Activated naive CD4-positive, alpha-beta T cell treated with anti-CD3 and anti-CD28 coated beads, Interleukin-2, amount 50 U/mL, for 72 hours (primary cell): ENCODE results near the gene SIL1. TPM values are rescaled to one million over a fixed set of nuclear protein-coding genes. Genes with fewer than 3 reads are reported as not detected.
"Not testable (repeated sequence)": the region's sequence is repeated elsewhere in the genome, so short reads cannot be mapped to it uniquely, and the experiment has no call there.

Source experiments
- ATAC-seq, 2 donors: fragments of 150-1000 bp; cut with Tn5 transposase; 2 replicates each; pipeline ENCODE4 v1.10.0; 2021; ENCODE audit warnings: mild to moderate bottlenecking in 2 of 2, moderate library complexity in 2 of 2
- DNase-seq, 2 donors: peaks; one replicate each; pipeline ENCODE4 v3.0.0; 2021 to 2022; ENCODE audit warnings: low spot score in 2 of 2
- H3K27ac Mint-ChIP-seq, 2 donors: one replicate each; pipeline ENCODE4 v1.8.0; 2022; ENCODE audit warnings: mild to moderate bottlenecking in 2 of 2, mixed read lengths in 2 of 2
- H3K36me3 Mint-ChIP-seq, 2 donors: one replicate each; pipeline ENCODE4 v1.8.0; 2022; ENCODE audit warnings: mixed read lengths in 2 of 2
- H3K9me3 Mint-ChIP-seq, 2 donors: one replicate each; pipeline ENCODE4 v1.8.0; 2022; ENCODE audit warnings: mixed read lengths in 2 of 2
- total RNA-seq, 2 donors: library from RNA; stranded (reverse); gene quantifications; one replicate each; pipeline ENCODE4 v1.2.3, GENCODE V29; 2022

Gene SIL1
- total RNA-seq, 2 donors from 2014 or later: 29.7 to 31.4 TPM

DNA sequence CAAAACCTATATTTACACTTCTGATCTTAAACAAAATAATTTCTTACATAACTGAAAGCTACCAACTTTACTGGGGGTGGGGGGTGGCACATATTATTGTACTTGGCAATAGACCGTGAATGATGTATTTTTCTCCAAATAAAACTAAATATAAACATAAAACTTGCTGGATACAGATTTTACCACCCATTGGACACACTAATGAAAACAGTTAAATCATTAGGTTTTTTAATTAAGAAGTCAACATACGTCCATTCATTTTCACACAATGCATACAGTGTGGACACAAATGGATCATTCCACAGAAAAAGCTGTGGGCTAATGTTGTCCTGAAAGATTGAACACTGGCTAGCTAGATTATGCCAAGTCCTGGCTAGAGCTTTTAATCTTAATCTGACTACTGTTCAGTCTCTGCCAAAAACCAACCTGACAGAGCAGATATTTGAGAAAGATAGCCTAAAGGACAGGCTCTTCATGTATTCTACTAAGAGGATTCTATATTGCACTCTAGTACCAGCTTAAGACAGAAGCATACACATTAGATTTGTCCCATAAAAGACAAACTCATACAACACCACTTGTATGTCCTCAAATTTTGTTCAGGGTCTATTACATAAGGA, 118.1 kb downstream of the SIL1 start:
- Mint-ChIP-seq H3K9me3 (peaks cover 4% of the 10 kb centered on the region in 2 donors), H3K36me3 (peaks cover 4% of the 10 kb centered on the region in 2 donors), H3K27ac (no peak overlapping the region)
- ATAC-seq: no peak
- no peak for DNase-seq

DNA sequence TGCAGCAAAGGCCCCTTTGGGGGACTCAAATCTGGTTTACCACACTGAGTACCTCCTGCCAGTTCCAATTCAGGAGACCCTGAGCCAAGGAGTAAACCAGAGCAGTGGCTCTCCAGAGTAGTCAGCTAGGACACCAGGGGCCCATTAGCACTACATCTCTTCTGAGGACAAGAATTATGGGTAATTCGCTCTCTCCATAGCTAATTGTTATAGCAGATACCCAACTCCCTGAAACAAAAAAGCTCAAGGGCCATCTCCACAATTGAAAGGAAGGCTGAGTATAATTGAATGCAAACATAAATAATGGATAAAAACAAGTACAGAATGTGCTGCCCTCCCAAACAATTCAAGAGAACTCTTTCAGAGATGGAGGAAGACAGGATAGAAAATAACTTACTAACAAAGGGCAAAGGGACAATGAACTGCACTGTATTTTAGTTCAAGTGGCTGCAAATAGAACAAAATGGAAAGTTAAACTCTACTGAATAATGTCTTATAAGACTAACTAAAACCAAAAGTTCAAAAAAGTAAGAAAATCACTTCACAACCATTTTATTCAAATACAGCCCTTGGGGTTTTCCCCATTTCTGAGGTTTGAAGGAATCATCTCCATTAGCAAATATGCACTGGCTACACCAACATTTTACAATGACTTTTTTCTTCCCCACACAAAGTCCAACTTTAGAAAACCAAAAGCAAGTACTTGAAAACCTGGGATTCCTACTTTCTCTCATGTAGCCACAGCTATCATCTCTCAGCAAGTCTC, 118.8 kb downstream of the SIL1 start:
- DNase-seq (no peak), ATAC-seq (no peak)
- H3K36me3 Mint-ChIP-seq: no peaks in the 10 kb centered on the region
- H3K9me3 Mint-ChIP-seq: no peaks in the 10 kb centered on the region
- H3K27ac Mint-ChIP-seq: no peak overlapping the region

- DNase-seq (no peak), ATAC-seq (no peak)
- Mint-ChIP-seq H3K27ac (peak overlapping the region in 1 of 2 donors; percentile 14), H3K36me3 (no peaks in the 10 kb centered on the region), H3K9me3 (no peaks in the 10 kb centered on the region)
These were observed 119.8 kb downstream of the SIL1 start for GRCh38 chr5:139078345-139078744.

- Mint-ChIP-seq H3K9me3 (no peaks in the 10 kb centered on the region), H3K36me3 (no peaks in the 10 kb centered on the region), H3K27ac (no peak overlapping the region)
- ATAC-seq (no peak), DNase-seq (no peak)
These were observed 120.3 kb downstream of the SIL1 start for GRCh38 chr5:139077899-139078298.

GRCh38 chr5:139076111-139076510, 122.1 kb downstream of the SIL1 start:
- ATAC-seq (no peak), DNase-seq (no peak)
- Mint-ChIP-seq H3K27ac (no peak overlapping the region), H3K9me3 (no peaks in the 10 kb centered on the region), H3K36me3 (no peaks in the 10 kb centered on the region)

DNA sequence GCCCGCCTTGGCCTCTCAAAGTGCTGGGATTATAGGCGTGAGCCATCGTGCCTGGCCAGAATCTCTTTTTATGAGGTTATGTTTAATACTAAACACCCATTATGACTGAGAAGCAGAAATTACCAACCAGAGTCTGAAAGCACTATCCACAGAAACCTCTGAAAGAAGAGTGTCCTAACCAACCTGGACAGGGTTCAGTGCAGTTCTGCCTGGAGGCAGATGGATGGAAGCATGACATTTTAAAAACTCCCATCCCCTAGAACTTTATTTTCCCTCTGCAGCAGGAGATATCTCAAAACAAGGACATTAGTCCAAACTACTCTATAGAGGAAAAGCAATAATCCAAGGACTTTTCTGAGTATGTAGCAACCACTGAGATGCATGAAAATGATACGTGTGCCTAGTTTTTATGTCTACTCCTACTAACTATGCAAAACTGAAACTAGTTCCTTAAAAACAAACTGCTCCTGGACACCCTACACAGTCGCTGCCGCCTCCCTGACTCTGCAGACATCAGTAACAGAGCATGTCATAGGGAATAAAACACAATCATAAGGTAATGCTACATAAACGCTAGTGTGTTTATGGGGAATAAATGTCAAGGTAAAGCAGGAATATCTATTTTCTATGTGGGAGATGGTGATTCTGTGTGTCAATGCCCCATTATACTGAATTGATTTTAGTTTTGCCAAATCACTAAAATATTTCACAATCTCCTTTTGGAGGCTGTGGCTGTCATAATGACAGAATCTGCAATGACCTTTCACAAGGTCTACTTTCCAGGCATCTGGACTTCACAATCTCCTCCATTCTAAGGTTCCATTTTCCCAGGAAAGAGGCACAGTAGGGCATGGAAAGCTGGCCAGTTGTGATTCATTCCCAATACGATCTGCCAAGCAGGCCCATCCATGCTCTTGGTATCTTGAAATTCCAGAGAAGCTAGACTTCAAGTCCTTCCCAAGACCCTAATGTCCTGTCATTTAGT, 122.8 kb downstream of the SIL1 start:
- Mint-ChIP-seq H3K27ac (no peak overlapping the region), H3K36me3 (no peaks in the 10 kb centered on the region), H3K9me3 (no peaks in the 10 kb centered on the region)
- ATAC-seq (no peak), DNase-seq (no peak)

DNA sequence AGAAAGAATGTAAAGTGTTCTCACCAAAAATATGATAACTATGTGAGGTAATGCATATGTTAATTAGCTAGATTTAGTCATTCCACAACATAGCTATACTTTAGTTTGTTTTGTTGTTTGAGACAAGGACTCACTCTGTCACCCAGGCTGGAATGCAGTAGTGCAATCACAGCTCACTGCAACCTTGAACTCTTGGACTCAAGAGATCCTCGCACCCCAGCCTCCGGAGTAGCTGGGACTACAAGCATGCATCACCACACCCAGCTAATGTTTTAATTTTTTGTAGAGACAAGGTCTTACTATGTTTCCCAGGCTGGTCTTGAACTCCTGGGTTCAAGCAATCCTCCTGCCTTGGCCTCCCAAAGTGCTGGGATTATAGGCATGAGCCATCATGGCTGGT, 124.2 kb downstream of the SIL1 start:
- H3K27ac Mint-ChIP-seq, ATAC-seq, H3K36me3 Mint-ChIP-seq, DNase-seq, H3K9me3 Mint-ChIP-seq: not testable (repeated sequence)

- H3K36me3 Mint-ChIP-seq: no peaks in the 10 kb centered on the region
- ATAC-seq (peak in 1 of 2 donors; percentile 85), DNase-seq (no peak)
- no peaks in the 10 kb centered on the region for H3K9me3 Mint-ChIP-seq
- H3K27ac Mint-ChIP-seq: peak overlapping the region; percentile 33 to 41
These were observed 129.5 kb downstream of the SIL1 start for GRCh38 chr5:139068494-139069151.

DNA sequence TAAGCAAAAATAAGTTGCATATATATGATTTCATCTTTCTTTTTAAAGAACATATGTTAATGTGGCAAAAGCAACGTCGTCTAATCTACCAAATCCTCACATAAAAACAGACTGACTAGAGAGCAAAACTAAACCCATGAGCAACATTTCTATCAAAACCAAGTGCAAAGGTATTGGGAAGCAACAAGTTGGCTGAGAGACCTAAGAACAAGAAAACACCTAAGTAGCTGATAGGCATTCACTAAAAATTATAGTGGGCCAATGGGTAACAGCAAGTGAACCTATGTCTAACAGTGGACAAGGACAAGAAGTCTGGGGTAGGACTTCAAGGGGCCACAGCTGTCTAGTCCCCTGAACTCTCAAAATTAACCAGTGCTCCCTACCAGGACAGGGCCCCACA, 130.1 kb downstream of the SIL1 start:
- peak overlapping the region; percentile 33 to 41 for H3K27ac Mint-ChIP-seq
- H3K9me3 Mint-ChIP-seq: no peaks in the 10 kb centered on the region
- H3K36me3 Mint-ChIP-seq: no peaks in the 10 kb centered on the region
- DNase-seq: no peak
- no peak for ATAC-seq

DNA sequence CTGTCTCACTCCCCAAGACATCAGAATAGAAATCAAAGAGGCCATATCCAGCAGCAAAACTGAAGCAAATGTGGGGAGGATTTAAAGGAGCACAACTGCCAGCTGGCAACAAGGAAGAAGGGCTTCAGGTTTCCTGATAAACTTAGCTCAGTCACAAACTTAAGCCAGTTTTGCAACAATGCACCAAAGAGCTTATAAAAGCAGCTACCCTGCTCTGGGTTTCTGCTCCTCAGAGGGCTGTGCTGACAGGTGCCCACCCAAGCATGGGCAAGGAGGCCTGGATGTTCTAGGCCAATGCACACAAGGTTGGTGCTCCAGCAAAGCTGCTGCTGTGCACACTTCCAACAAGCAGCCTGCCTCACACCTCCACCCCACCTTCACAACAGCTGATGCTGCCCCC, 132.9 kb downstream of the SIL1 start:
- no peak overlapping the region for H3K27ac Mint-ChIP-seq

DNA sequence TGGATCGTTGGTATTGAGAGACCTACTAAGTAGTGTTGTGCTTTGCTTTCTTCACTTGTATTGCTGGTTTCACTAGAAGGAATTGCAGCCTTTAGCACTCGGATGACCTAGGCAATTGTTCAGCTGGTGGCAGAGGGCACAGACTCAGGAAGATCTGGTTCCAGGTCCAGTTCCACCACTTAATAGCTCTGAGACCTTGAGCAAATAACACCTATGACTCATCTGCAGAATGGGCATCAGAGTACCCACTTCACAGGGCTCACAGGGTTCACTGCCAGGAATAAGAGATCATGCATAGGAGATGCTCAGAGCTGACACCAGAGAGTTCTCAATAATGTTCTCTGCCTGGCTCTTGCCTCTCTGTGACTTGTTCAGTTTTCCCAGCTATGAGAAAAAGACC, 133.6 kb downstream of the SIL1 start:
- no peak for DNase-seq
- ATAC-seq: no peak
- Mint-ChIP-seq H3K36me3 (no peaks in the 10 kb centered on the region), H3K27ac (no peak overlapping the region), H3K9me3 (no peaks in the 10 kb centered on the region)

More for the DNA sequence above, 132.9 kb downstream of the SIL1 start:
- no peaks in the 10 kb centered on the region for H3K36me3 Mint-ChIP-seq
- no peak for DNase-seq
- no peak for ATAC-seq
- no peaks in the 10 kb centered on the region for H3K9me3 Mint-ChIP-seq

DNA sequence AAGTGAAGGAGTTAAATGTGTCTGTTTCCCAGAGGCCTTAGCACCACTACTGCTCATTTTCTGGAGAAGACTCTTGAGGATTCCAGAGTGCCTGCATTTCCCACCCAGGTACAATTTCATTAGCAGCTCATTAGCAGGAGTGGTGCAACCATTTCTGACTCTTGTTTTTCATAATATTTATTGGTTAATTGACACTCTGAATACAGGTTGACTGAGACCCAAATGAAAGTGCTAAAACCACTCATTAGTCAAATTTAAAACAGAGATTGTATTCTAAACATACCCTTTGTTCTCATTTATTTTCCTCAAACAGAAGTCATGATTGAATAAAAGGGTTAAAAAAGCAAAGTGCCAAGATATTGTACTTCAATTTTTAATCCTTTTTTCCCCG, 134.5 kb downstream of the SIL1 start:
- Mint-ChIP-seq H3K9me3 (no peaks in the 10 kb centered on the region), H3K36me3 (no peaks in the 10 kb centered on the region), H3K27ac (no peak overlapping the region)
- ATAC-seq: no peak
- DNase-seq: no peak

- H3K27ac Mint-ChIP-seq: peak overlapping the region in 1 of 2 donors; percentile 7
- DNase-seq (no peak), ATAC-seq (no peak)
These were observed 135.1 kb downstream of the SIL1 start for GRCh38 chr5:139062910-139063663.

GRCh38 chr5:139061856-139062255, 136.3 kb downstream of the SIL1 start:
- DNase-seq (no peak), ATAC-seq (no peak)
- Mint-ChIP-seq H3K36me3 (no peaks in the 10 kb centered on the region), H3K9me3 (no peaks in the 10 kb centered on the region), H3K27ac (no peak overlapping the region)

More at GRCh38 chr5:139062910-139063663, 135.1 kb downstream of the SIL1 start:
- Mint-ChIP-seq H3K9me3 (no peaks in the 10 kb centered on the region), H3K36me3 (no peaks in the 10 kb centered on the region)

GRCh38 chr5:139061274-139061673, 136.9 kb downstream of the SIL1 start:
- no peaks in the 10 kb centered on the region for H3K9me3 Mint-ChIP-seq
- H3K27ac Mint-ChIP-seq: no peak overlapping the region
- ATAC-seq: no peak
- DNase-seq: no peak
- H3K36me3 Mint-ChIP-seq: no peaks in the 10 kb centered on the region

DNA sequence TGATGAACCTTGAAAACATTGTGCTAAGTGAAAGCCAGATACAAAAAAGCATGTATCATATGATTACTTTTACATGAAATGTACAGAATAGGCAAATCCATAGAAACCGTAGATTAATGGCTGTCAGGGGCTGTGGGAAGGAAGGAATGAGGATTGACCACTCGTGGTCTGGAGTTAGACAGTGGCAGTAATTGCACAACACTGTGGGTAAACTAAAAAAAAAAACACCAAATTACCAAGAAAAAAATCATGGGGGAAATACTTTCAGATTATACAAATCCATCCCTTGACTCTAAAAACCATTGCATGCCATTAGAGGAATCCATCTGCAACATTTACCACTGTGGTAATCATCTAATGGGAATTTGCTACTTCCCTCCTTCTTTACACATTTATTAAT, 140.0 kb downstream of the SIL1 start:
- Mint-ChIP-seq H3K27ac (no peak overlapping the region), H3K36me3 (no peaks in the 10 kb centered on the region), H3K9me3 (no peaks in the 10 kb centered on the region)
- DNase-seq (no peak), ATAC-seq (no peak)
